Stimulated activated CD8-positive, alpha-beta memory T cell treated with anti-CD3 and anti-CD28 coated beads, Interleukin-2, amount 100 ng/mL, for 48 hours (primary cell): ENCODE results near the gene DNAJC1.
"Not testable (repeated sequence)": the region's sequence is repeated elsewhere in the genome, so short reads cannot be mapped to it uniquely, and the experiment has no call there.

Experiments used
- DNase-seq, 2 donors: peaks; one replicate each; pipeline ENCODE4 v3.0.0-alpha.2; 2020; ENCODE audit warnings: low read depth in 2 of 2

The DNAJC1 gene, protein sequence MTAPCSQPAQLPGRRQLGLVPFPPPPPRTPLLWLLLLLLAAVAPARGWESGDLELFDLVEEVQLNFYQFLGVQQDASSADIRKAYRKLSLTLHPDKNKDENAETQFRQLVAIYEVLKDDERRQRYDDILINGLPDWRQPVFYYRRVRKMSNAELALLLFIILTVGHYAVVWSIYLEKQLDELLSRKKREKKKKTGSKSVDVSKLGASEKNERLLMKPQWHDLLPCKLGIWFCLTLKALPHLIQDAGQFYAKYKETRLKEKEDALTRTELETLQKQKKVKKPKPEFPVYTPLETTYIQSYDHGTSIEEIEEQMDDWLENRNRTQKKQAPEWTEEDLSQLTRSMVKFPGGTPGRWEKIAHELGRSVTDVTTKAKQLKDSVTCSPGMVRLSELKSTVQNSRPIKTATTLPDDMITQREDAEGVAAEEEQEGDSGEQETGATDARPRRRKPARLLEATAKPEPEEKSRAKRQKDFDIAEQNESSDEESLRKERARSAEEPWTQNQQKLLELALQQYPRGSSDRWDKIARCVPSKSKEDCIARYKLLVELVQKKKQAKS

DNA sequence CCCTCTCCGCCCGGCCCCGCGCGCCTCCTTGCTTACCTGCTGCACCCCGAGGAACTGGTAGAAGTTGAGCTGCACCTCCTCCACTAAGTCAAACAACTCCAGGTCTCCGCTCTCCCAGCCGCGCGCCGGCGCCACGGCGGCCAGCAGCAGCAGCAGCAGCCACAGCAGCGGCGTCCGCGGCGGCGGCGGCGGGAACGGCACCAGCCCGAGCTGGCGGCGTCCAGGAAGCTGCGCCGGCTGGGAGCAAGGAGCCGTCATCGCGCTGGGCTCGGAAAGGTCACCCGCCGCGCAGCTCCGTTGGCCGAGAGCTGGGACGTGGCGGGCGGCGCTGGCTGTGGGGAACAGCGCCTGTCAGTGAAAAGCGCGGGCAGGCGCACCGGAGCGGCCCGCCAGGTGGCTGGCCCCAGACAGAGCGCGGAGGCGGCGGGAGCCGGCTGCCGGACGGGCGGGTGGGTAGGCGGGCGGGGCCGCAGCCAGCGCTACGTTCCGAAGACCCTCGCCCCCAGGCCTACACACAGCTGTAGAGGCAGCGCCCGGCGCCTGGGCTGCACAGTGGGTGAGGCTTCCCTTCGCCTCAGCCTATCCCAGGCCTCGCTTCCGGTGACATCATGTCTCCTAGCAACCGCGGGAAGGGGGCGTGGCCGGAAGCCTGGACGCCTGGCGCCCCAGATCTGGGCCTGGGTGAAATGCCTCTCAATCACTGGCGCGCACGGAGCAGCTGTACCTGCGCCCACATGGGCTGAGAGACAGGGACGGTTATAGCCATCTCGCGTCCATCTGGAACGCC, at the start of gene DNAJC1:
TSS of gene DNAJC1 (minus strand) at position 554 of the 787 bp plus-strand sequence. CDS start at position 258, 296 bp downstream.
- DNase-seq = peak; percentile 98 to 99

DNA sequence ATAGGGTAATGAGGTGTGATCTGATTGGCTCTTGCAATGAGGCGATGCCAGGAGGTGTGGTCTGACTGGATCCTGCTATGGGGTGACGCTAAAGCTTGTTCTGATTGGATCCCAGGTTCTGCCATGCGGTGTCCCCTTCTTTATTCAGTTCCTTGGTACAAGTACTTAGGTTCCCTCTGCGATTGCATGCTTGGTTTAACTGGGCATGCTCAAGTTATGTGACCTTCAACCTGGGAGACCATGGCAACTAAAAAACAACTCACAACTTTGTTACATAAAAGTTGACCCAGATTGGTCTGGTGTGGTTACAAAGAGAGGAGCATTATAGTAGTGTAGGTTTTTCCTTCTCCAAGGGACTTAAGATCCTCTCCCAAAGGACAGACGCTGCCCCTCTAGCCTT, 49.5 kb upstream of the DNAJC1 start:
- DNase-seq = no peak

DNA sequence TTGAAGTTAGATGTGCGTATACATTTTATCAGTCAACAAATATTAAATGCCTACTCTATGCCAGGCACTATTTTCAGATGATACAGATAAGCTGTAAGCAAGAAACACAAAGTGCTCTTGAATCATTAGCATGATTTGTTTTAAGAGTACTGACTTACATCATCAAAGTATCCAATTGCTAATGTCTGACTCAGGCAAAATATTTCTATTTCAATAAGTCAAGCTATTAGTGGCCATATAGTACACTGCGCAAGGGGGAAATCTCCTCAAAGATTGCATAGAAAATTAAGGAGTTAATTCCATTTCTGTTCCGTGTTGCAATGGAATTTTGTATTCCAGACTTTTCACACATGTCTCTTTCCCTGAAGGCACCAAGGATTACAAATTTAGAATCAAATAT, 46.1 kb upstream of the DNAJC1 start:
- DNase-seq = no peak

DNA sequence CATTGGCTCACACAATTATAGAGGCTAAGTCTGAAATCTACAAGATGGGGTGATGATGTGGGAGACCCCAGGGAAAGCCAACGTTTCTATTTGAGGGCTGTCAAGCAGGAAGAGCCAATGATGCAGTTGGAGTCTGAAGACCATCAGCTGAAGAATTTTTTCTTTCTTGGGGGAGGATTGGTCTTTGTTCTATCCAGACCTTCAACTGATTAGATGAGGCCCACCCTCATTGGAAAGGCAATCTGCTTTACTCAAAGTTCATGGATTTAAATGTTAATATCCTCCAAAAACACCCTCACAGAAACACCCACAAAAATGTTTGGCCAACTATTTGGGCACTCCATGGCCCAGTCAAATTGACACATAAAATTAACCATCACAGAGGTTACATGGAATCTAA, 44.3 kb upstream of the DNAJC1 start:
- DNase-seq = no peak

DNA sequence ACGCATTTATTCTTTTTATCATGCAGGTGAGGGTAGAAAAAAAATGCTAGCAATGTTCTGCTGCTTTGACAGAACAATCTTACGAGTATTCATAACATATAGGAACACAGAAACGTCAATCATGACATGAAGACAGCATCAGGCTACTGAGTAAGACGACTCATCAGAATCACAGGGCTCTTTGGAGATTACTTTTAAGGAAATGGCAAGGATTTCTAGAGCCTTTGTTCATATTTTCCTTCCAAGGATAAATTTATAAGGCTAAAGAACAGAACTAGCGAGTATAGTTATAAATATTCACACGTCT, 39.8 kb upstream of the DNAJC1 start:
- DNase-seq = no peak

DNA sequence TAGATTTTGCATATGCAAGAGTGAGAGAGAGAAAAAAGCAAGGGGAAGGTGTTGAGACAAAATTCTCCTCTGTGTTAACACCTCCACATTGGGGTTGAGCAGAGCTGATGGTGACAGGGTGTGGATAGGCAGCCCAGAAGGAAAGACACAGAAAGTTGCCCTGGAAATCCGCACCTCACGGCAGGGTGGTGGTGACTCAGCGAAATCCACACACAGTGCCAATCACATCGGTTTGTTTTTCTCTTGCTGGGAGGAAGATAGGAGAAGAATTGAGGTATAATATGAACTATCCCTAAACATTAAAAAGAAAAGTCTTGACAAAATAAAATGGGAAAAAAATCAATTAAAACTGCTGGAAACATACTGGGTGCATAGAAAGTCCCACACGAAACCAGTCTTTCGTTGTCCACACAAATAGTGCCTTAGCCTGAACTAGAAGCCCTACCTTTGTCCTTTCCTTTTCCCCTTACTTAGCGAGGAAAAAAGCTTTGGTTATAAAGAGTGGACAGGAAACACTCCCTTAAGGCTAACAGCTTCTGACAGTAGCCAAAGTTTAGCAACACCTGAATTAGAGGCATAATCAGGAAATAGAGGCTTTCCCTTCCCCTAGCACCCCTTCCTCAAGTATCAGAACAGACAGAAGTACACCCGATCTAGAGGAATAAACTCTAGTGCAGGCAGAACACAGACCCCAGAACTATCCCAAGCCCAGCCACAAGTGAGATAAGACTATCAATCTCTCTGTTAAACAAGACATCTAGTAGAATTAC, 39.2 kb upstream of the DNAJC1 start:
- DNase-seq = no peak

DNA sequence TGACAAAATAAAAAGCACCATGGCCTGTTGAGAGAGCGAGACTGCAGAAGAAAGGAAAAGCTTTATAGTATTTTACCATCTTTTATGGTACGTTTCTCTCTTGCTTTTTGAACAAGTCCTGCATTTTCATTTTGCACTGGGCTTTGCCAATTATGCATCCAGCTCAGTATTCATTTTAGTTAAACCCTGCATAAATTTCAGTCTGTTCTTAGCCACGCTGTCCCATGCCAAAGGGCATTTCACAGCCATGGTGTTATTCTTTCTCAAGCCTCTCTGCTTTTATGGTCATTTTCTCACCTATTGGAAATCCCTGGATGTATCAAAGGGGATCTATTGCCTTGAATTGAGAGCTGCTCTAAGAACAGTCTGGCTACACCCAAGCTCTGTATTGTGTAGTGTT, 30.8 kb upstream of the DNAJC1 start:
- no peak for DNase-seq

DNA sequence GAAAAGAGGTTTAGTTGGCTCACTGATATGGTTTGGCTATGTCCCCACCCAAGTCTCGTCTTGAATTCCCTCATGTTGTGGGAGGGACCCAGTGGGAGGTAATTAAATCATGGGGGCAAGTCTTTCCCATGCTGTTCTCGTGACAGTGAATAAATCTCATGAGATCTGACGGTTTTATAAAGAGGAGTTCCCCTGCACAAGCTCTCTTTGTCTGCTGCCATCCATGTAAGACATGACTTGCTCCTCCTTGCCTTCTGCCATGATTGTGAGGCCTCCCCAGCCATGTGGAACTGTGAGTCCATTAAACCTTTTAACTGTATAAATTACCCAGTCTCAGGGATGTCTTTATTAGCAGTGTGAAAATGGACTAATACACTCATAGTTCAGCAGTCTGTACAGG, 28.7 kb upstream of the DNAJC1 start:
- not testable (repeated sequence) for DNase-seq

DNA sequence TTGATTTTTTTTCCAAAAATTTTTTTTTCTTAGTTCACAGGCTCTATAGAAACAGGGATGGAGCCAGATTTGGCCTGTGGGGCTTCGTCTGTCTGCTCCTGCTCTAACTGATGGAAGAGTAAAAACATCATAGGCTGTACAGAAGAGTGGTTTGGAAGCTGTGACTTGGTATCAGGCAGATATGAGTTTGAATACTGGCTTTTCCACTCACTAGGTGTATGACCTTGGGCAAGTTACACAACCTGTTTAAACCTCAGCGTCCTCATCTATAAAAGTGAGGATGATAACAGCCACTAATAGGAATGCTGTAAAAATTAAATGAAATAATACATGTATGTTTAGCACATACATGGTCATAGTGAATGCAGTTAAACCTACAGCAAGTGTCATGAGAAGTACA, 26.9 kb upstream of the DNAJC1 start:
- no peak for DNase-seq

DNA sequence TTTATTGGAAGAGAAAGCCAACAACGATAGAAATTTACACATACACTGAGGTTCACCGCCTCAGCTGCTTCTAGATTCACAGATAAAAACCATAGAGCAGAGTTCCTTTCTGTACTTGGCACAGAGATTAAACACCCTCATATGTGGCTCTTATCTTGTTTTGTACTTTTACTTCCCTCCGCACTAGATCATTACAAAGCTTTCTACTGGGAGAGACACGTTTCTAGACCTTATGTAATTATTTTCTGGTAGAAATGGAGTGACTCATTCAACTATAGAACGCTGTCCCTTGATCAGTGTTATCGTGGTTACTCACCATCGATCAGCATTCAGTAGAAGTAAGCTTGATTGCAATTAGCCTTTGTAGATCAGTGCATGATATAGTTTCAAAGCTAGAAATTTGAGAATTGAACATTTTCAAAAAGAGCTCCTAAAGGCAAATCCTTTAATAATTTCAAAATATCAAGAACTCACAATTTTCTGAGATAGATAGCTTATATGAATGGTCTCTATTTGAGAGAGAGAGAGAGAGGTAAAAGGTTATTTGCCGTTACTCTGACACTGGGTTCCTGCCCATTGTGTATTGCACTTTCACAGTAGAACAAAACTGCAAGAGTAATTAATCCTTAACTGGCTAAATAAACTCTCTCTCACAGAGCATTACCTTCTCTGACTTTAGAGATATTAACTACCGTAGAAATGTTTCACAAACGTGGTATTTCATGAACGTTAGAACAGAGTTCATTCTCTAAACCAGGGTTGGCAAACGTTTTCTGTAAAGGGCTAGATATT, 26.1 kb upstream of the DNAJC1 start:
- no peak for DNase-seq

DNA sequence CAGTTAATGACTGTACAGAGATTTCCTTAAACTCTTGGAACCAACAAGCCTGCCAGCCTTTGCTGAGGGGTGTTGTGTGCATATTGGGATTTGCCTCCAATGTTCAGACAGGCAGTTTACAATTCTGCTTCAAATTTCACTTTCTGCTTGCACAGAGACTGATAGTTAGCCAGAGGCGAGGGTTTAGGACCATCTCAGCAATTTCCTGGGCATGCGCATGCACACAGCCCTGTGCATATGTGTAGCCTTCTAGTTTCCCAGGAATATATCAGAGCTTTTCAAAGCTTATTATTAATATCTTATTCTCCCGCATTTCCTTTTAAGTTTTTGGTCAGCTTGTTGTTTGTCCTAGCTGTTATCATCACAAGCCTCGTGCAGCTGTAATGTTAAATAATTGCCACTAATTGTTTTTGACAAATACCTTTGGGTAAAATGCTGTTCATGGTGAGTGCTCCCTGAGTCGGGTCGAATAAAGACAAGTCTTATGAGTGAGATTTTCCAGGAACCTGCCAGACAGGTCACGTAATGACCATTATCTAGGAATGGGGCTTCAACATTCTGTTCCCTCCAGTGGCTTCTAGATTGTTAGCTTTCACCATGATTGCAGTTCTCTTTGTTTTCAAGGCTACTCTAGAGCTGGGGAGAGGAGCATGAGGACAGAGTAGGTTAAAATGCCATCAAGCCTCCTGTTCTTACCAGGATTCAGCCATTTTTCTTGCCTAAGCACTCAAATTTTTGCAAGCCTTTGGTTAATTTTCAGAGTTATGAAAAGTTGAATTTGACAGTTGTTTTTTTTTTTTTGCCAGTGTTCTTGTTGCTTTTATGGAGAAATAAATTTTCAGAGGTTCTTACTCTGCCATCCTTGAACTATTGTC, 24.1 kb upstream of the DNAJC1 start:
- no peak for DNase-seq

DNA sequence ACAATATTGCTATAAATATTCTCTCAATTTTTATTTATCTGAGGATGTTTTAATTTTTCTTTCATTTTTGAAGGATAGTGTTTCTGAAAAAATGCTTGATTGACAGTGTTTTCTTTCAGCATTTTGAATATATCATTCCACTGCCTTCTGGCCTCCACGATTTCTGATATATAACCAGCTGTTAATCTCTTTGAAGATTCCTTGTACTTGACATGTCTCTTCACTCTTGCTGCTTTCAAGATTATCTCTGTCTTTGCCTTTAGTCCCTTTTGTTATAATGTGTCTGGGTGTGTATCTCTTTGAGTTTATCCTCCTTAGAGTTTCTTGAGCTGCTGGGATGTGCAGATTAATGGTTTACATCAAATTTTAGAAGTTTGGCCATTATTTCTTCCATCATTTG, 22.8 kb upstream of the DNAJC1 start:
- DNase-seq = no peak

DNA sequence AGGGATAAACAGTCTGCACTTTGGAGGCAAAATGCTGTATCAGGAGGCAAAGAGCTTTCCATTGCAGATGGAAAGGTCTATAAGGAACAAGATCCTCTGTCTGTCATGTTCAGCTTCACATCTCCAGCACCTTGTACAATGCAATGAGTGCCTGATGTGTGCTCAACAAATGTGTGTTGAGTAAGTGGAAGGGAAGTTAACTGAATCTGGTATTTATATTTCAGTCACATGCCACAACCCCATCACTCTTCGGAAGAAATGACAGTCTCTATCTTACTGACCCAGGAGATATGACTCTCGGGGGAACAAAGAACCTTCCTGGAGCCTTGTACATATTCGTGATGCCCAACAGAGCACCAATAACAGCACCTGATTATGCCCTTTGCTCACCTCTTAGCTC, 20.0 kb upstream of the DNAJC1 start:
- DNase-seq = no peak

DNA sequence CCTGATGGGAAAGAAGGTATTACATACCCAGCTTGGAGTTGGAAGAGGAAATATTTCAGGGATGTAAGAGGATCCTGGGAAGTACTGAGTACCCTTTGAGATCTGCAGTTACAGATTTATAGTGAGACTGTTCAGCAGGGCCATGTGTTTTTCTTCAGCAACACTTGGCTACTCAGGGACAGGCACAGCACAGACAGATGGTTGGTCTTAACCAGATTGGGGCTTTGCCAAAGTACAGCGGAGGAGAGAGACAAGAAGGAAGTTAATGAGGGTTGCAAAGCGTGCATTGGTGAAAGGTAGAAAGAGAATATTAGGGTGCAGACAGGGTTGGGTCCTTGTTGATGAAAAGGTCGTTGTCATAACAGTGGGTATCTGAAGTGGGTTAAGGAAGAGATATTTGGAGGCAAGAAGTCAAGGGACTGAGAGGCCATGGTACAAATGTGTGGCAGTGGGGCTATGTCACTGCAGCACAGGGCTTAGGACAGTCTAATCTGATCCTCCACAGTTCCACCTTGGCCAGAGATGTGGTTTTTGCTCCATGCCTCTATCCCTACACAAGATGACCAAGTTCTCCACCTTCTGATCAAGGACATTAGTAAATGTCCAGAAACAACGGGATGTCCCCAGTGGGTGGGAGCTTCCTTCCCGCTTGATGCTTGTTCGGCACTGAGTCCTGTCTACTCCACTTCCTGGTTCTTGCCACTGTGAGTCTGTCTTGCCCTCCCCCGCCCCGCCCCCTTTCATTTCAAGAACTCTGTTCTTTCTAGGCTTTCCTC, 18.9 kb upstream of the DNAJC1 start:
- DNase-seq = peak in 1 of 2 donors; percentile 15

DNA sequence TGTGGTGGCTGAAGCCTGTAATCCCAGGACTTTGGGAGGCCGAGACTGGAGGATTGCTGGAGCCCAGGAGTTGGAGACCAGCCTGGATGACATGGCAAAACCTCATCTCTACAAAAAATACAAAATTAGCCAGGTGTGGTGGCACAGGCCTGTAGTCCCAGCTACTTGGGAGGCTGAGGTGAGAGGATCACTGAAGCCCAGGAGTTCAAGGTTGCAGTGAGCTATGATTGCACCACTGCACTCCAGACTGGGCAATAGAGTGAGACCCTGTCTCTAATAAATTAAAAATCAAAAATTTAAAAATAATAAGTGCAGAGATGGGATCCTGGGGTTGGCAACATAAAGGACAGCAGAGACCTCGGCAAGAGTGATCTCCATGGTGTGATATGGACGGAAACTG, 17.6 kb upstream of the DNAJC1 start:
- DNase-seq = not testable (repeated sequence)

DNA sequence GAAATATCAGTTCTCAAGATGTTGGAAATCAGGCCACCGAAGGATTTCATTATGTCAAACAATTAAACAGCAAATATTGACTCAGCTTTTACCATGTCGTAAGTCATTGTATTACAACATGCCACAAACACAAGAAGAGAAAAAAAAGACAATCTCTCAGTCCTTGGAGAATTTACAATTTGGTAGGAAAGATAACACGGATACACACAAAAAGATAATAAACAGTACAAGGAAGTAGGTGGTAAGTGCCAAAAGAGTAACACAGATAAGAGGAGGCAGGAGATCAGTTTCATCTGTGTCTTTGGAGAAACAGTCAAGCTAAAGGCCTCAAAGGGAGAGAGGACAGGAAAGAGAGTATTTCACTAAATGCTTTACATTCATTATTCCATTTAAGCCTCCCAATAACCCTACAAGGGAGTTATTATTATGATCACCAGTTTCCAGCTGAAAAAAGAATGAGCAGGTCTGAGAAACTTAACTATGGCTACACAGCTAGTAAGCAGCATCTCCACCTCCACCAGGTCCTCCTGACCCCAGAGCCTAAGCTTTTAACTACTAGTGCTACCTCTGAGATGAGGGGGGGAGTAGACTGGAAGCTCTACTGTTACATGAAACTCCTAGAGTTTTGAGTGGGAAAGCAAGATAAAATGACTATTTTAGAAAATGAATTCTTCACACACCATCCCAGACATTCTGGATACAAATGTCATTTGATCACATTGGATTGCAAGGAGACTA, 13.9 kb upstream of the DNAJC1 start:
- no peak for DNase-seq

DNA sequence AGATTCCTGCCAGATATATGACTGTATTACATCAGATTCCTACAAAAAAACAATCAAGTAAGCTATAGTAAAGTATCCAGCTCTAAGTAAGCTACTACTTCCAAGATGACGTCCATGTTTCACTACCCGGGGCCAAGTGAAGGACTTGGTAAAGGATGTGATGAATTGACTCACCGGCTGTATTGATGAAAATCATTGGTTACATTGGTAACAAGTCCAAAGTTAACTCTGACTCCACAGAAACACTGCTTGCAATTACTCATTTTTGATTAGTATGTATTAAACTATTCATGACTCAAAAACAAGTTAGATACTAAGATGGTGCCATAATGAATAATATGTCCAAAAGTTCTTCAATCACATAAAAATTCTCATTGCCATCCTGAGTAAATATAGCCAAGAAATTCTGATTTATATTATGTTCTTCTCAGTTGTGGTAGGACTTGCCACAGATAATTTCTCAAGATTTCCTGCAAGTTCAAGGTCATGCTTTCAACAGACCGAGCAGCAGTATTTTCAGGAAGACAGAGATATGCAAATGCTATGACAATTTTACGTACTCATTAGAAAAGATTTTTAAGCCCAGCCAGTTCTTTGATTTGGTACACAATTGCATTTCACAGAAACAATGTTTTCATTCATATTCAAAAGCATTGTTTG, 12.6 kb upstream of the DNAJC1 start:
- DNase-seq = no peak

DNA sequence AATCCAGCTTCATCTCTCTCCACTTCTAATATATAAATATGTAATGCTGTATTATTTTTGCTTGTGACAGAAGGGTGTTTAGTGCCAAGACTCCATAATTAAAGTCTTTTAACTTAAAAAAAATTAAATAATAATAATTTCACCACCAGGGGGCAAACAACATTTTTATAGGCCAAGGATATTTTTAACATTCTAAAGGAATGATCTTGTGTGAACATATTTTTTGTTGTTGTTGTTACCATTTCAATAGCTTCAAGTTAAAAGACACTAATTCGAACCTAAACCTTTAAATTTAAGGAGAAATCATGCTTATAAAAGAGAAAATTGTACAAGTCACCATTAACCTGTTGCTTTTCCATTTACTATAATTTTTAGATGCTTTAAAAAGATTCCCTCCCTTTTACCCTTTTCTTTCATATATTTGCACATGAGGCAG, 7.5 kb upstream of the DNAJC1 start:
- DNase-seq = no peak
